Fibroblast of pulmonary artery (primary cell): ENCODE results near the gene CATSPERD.
"Not testable (repeated sequence)": the region's sequence is repeated elsewhere in the genome, so short reads cannot be mapped to it uniquely, and the experiment has no call there.

ENCODE experiments used
- DNase-seq: peaks from one replicate; pipeline ENCODE4 v3.0.0-alpha.2; 2010; ENCODE audit warnings: low read depth
- H3K4me3 ChIP-seq: replicated peaks from 2 replicates; pipeline ENCODE4 v1.5.1; 2011; ENCODE audit warnings: low read depth, mild to moderate bottlenecking, control low read depth, low read length, moderate library complexity
- CTCF ChIP-seq: IDR thresholded peaks from 2 replicates; pipeline ENCODE4 v1.5.1; 2011; ENCODE audit warnings: mild to moderate bottlenecking, control low read depth, low read length, inconsistent platforms; ENCODE audit errors: missing control alignments

CATSPERD gene

DNA sequence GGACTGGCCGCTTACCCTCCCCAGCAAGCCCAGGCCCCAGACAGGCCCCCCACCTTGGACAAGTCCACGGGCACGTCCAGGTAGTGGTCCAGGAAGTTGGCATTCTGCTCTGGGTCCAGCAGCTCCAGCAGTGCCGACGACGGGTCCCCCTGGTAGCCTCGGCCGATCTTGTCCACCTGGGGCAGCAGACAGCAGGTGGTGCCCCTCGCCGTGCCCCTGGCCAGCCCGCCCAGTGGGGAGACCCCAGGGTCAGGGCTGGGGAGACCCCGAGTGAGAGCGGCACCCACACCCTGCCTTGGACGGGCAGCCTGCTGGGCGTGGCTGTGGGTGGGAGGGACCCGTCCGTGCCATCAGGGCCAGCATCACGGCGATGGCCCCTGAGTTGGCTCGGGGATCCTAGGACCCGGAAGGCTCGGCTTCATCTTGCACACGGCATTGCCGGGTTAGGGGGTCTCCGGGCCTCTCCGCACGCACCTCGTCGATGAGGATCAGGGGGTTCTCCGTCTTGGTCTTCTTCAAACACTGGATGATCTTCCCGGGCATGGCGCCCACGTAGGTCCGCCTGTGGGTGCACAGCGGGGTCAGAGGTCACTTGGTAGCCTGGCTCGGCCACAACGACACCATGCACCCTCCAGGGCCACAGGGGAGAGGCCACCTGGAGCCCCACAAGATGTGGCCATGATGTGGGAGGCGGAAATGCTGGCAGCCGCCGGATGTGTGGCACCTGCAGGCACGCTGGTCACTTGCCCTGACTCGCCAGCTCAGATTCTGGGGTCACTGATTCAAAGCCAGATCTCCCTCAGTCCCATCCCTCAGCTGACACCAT lies 24.0 kb upstream of the CATSPERD start:
- H3K4me3 ChIP-seq, result no peak overlapping the region
- no peak for DNase-seq
- no peak for TF ChIP-seq CTCF

DNA sequence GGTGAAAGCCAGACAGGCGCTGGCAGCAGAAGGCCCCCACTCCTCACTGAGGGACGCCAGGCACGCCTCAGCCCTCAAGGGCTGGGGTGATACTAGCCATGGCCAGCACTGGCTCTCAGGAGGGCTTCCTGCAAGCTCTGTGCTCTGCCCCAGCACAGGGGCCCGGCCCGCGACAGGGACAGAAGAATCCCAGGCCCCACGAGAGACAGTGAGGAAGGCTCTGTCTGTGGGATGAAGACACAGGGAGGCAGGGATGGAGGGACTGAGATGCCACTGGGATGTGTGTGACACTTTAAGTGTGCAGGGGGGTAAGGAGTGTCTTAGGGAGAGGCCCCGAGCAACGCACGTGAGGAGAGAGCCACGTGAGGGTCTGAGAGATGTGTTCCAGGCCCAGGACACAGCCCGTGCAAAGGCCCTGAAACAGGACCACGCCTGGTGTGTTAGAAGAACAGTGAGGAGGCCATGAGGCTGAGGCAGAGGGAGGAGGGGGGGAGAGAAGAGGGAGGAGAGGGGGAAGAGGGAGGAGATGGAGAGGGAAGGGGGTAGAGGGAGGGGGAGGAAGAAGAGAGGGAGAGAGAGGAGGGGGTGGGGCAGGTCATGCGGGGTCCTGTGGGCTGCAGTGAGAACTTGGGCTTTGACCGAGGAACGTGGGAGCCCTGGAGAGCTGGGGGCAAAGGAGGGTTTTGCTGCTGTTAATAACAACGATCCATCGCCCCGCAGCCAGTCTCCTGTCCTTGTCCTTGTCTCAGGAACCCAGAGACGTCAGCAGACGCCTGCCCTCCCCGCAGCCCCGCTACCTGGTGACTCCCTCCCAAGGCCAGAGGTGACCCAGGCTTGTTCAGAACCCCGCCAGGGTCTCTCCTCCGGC lies 23.2 kb upstream of the CATSPERD start:
- no peak for TF ChIP-seq CTCF
- no peak overlapping the region for H3K4me3 ChIP-seq
- no peak for DNase-seq

GRCh38 chr19:5697890-5698634 lies 22.4 kb upstream of the CATSPERD start:
- TF ChIP-seq CTCF, result no peak
- no peak for DNase-seq
- H3K4me3 ChIP-seq, result no peak overlapping the region

- TF ChIP-seq CTCF, result no peak
- no peak overlapping the region for H3K4me3 ChIP-seq
- DNase-seq, result no peak
Observed at GRCh38 chr19:5698635-5699422, 21.6 kb upstream of the CATSPERD start.

DNA sequence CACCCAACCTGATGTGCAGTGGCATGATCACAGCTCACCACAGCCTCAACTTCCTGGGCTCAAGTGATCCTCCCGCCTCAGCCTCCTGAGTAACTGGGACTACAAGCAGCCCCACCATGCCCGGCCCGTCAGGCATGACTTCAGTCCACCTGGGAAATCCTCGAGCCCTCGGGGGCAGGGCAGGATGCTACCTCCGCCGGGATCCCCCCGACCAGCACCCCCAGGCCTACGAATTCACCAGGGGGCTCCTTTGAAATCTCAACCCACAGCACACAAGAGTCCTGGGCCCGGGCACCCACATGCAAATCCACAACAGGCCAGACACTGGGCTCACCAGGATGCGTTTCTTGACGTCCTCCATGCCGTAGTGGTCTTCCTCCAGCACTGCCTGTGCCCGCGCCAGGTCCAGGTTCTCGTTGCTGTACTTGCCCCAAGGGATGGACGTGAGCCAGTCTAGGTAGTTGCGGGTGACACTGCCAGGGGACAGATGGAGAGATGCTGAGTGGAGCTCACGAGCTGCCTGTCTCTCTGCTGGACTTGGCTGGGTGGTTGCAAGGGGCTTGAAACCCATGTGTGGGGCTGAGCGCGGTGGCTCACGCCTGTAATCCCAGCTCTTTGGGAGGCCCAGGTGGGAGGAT lies 19.9 kb upstream of the CATSPERD start:
- TF ChIP-seq CTCF, result no peak
- no peak for DNase-seq
- no peak overlapping the region for H3K4me3 ChIP-seq

GRCh38 chr19:5702053-5702410 lies 18.4 kb upstream of the CATSPERD start:
- not testable (repeated sequence) for H3K4me3 ChIP-seq, DNase-seq
